ENCODE data around the gene RAPGEF1.

RAPGEF1 gene

GRCh38 chr9:131678499-131679111, 61.3 kb downstream of the RAPGEF1 start:
- TF ChIP-seq TEAD4 (IDR thresholded peaks at IDR 0.05) = no peak
- TF ChIP-seq NFIC (IDR thresholded peaks at IDR 0.05) = no peak
- TF ChIP-seq REST (IDR thresholded peaks at IDR 0.05; ENCODE audit: low read depth) = no peak
- TF ChIP-seq RAD21 (IDR thresholded peaks at IDR 0.05; ENCODE audit: low read depth) = no peak
- no peak for TF ChIP-seq CREB1 (IDR thresholded peaks at IDR 0.05; ENCODE audit: low read depth)
- TF ChIP-seq YY1 (IDR thresholded peaks at IDR 0.05; ENCODE audit: low read depth) = no peak
- TF ChIP-seq EGR1 (IDR thresholded peaks at IDR 0.05) = no peak
- TF ChIP-seq CEBPB (IDR thresholded peaks at IDR 0.05) = no peak
- TF ChIP-seq TCF12 (IDR thresholded peaks at IDR 0.05; ENCODE audit: low read depth) = no peak
- TF ChIP-seq TAF1 (IDR thresholded peaks at IDR 0.05; ENCODE audit: low read depth) = no peak

GRCh38 chr9:131677444-131678180, 62.3 kb downstream of the RAPGEF1 start:
- TF ChIP-seq USF1 (IDR thresholded peaks at IDR 0.05) (no peak), REST (IDR thresholded peaks at IDR 0.05; ENCODE audit: low read depth) (no peak), EGR1 (IDR thresholded peaks at IDR 0.05) (no peak), EP300 (IDR thresholded peaks at IDR 0.05; ENCODE audit: borderline replicate concordance) (no peak), CEBPB (IDR thresholded peaks at IDR 0.05) (no peak), MAX (IDR thresholded peaks at IDR 0.05) (no peak), ZBTB7A (IDR thresholded peaks at IDR 0.05; ENCODE audit: low read depth) (no peak), TAF1 (IDR thresholded peaks at IDR 0.05; ENCODE audit: low read depth) (no peak), RAD21 (IDR thresholded peaks at IDR 0.05; ENCODE audit: low read depth) (no peak), FOXM1 (IDR thresholded peaks at IDR 0.05; ENCODE audit: borderline replicate concordance, low read depth) (no peak), TEAD4 (IDR thresholded peaks at IDR 0.05) (no peak), YY1 (IDR thresholded peaks at IDR 0.05; ENCODE audit: low read depth) (no peak), CREB1 (IDR thresholded peaks at IDR 0.05; ENCODE audit: low read depth) (no peak), TCF12 (IDR thresholded peaks at IDR 0.05; ENCODE audit: low read depth) (no peak), NFIC (IDR thresholded peaks at IDR 0.05) (no peak)

GRCh38 chr9:131677049-131677443, 62.8 kb downstream of the RAPGEF1 start:
- TF ChIP-seq EGR1 (IDR thresholded peaks at IDR 0.05) = no peak
- TF ChIP-seq RAD21 (IDR thresholded peaks at IDR 0.05; ENCODE audit: low read depth) = no peak
- no peak for TF ChIP-seq EP300 (IDR thresholded peaks at IDR 0.05; ENCODE audit: borderline replicate concordance)
- no peak for TF ChIP-seq REST (IDR thresholded peaks at IDR 0.05; ENCODE audit: low read depth)
- TF ChIP-seq MAX (IDR thresholded peaks at IDR 0.05) = no peak
- no peak for TF ChIP-seq NFIC (IDR thresholded peaks at IDR 0.05)
- TF ChIP-seq USF1 (IDR thresholded peaks at IDR 0.05) = no peak
- TF ChIP-seq FOXM1 (IDR thresholded peaks at IDR 0.05; ENCODE audit: borderline replicate concordance, low read depth) = no peak
- TF ChIP-seq CEBPB (IDR thresholded peaks at IDR 0.05) = no peak
- no peak for TF ChIP-seq CREB1 (IDR thresholded peaks at IDR 0.05; ENCODE audit: low read depth)
- TF ChIP-seq TEAD4 (IDR thresholded peaks at IDR 0.05) = no peak
- no peak for TF ChIP-seq TCF12 (IDR thresholded peaks at IDR 0.05; ENCODE audit: low read depth)
- no peak for TF ChIP-seq TAF1 (IDR thresholded peaks at IDR 0.05; ENCODE audit: low read depth)
- TF ChIP-seq YY1 (IDR thresholded peaks at IDR 0.05; ENCODE audit: low read depth) = no peak
- TF ChIP-seq ZBTB7A (IDR thresholded peaks at IDR 0.05; ENCODE audit: low read depth) = no peak
